ENCODE data around the gene UGT1A10. TPM values are rescaled to one million over a fixed set of nuclear protein-coding genes. Genes with fewer than 3 reads are reported as not detected.

The UGT1A10 gene
- total and polyA plus RNA-seq, 10 of the 15 experiments (the other 5 are each of a cell fraction or from before 2014, with no cell fraction given): not detected

GRCh38 chr2:233793465-233794127 lies 157.3 kb downstream of the UGT1A10 start (continued):
- TF ChIP-seq, protein P1, sequence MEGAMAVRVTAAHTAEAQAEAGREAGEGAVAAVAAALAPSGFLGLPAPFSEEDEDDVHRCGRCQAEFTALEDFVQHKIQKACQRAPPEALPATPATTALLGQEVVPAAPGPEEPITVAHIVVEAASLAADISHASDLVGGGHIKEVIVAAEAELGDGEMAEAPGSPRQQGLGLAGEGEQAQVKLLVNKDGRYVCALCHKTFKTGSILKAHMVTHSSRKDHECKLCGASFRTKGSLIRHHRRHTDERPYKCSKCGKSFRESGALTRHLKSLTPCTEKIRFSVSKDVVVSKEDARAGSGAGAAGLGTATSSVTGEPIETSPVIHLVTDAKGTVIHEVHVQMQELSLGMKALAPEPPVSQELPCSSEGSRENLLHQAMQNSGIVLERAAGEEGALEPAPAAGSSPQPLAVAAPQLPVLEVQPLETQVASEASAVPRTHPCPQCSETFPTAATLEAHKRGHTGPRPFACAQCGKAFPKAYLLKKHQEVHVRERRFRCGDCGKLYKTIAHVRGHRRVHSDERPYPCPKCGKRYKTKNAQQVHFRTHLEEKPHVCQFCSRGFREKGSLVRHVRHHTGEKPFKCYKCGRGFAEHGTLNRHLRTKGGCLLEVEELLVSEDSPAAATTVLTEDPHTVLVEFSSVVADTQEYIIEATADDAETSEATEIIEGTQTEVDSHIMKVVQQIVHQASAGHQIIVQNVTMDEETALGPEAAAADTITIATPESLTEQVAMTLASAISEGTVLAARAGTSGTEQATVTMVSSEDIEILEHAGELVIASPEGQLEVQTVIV (IDR thresholded peaks at IDR 0.05; ENCODE audit: borderline replicate concordance, partially characterized antibody): no peak
- TF ChIP-seq GATAD2B (conservative IDR thresholded peaks at IDR 0.05; ENCODE audit: low read depth) (no peak), STAT3 (IDR thresholded peaks at IDR 0.05; ENCODE audit: low read depth, low read length) (no peak), SIN3A (IDR thresholded peaks at IDR 0.05; ENCODE audit: low read depth, low read length) (no peak), ZBED1 (IDR thresholded peaks at IDR 0.05; ENCODE audit: borderline replicate concordance) (no peak), IRF3 (IDR thresholded peaks at IDR 0.05) (no peak)

- no TSS peak for BruUV-seq (replicated peaks)
- Histone ChIP-seq H4K20me1 (ENCODE audit: control insufficient read depth, insufficient read depth) (no peaks in the 10 kb centered on the region), H3K4me3 (no peak overlapping the region), H3K27me3 (replicated peaks in 1 of 2; ENCODE audit: control insufficient read depth in 2 of 2, insufficient read depth in 2 of 2, low read length in 1 of 2) (no peaks in the 10 kb centered on the region; a peak in 2 of 4 replicates), H3K36me3 (ENCODE audit: control insufficient read depth in 2 of 2, insufficient read depth in 2 of 2, low read length in 1 of 2) (no peaks in the 10 kb centered on the region), H3K79me2 (ENCODE audit: control insufficient read depth, insufficient read depth, low read length) (no peaks in the 10 kb centered on the region), H3K27ac (ENCODE audit: control insufficient read depth, insufficient read depth) (no peak overlapping the region), H2AFZ (ENCODE audit: control insufficient read depth, low read depth, low read length) (no peak overlapping the region), H3K9ac (ENCODE audit: control insufficient read depth, insufficient read depth, low read length) (no peak overlapping the region), H3K4me1 (ENCODE audit: control insufficient read depth, insufficient read depth, low read length) (no peaks in the 10 kb centered on the region), H3K4me2 (ENCODE audit: control insufficient read depth, insufficient read depth) (no peak overlapping the region), H3K9me3 (replicated peaks; ENCODE audit: control insufficient read depth, insufficient read depth, low read length) (no peaks in the 10 kb centered on the region)
- SMC1A ChIA-PET (ENCODE audit: uncharacterized antibody, unreplicated experiment): no interaction called here
- RAD21 ChIA-PET (ENCODE audit: unreplicated experiment): no interaction called here
- DNase-seq (ENCODE audit: low read depth, low spot score) (no peak), FAIRE-seq (no peak), ATAC-seq (no peak)
- in situ Hi-C loops (cut with MboI) (no loop called here), intact Hi-C loops (cut with micrococcal nuclease; ENCODE audit: unreplicated experiment) (no loop called here)
- CTCF ChIA-PET: interaction anchor here (0.6 kb wide), 1 partner anchor 732 kb away, joined by 3 read pairs; no protein-coding TSS in a partner anchor
- POLR2A ChIA-PET: no interaction called here
- WGBS (ENCODE audit: insufficient coverage, insufficient replicate concordance, low lambda C conversion rate, missing lambda C conversion rate): 19% methylated on average over 14 of the region's 17 CpGs
- TF ChIP-seq, protein P2, sequence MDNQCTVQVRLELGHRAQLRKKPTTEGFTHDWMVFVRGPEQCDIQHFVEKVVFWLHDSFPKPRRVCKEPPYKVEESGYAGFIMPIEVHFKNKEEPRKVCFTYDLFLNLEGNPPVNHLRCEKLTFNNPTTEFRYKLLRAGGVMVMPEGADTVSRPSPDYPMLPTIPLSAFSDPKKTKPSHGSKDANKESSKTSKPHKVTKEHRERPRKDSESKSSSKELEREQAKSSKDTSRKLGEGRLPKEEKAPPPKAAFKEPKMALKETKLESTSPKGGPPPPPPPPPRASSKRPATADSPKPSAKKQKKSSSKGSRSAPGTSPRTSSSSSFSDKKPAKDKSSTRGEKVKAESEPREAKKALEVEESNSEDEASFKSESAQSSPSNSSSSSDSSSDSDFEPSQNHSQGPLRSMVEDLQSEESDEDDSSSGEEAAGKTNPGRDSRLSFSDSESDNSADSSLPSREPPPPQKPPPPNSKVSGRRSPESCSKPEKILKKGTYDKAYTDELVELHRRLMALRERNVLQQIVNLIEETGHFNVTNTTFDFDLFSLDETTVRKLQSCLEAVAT (IDR thresholded peaks at IDR 0.05): no peak
- TF ChIP-seq BACH1 (IDR thresholded peaks at IDR 0.05; ENCODE audit: borderline replicate concordance) (no peak), SPI1 (IDR thresholded peaks at IDR 0.05; ENCODE audit: borderline replicate concordance, insufficient read depth, low read depth, low read length) (no peak), NR2F1 (conservative IDR thresholded peaks at IDR 0.05) (no peak), CEBPZ (IDR thresholded peaks at IDR 0.05; ENCODE audit: low read depth, low read length) (no peak), IKZF1 (conservative IDR thresholded peaks at IDR 0.05) (no peak), GATAD2B (conservative IDR thresholded peaks at IDR 0.05; ENCODE audit: low read depth) (no peak), EGR1 (IDR thresholded peaks at IDR 0.05; ENCODE audit: borderline replicate concordance in 1 of 2, low read depth in 2 of 2, low read length in 2 of 2) (no peak), TCF7 (IDR thresholded peaks at IDR 0.05; ENCODE audit: borderline replicate concordance) (no peak)
Measured at GRCh38 chr2:233794128-233794658, 157.9 kb downstream of the UGT1A10 start.

All from GM12878 (cell line).